ENCODE data around the gene ALDH1L1. TPM values are rescaled to one million over a fixed set of nuclear protein-coding genes. Genes with fewer than 3 reads are reported as not detected.
"Not testable (repeated sequence)": the region's sequence is repeated elsewhere in the genome, so short reads cannot be mapped to it uniquely, and the experiment has no call there.

Gene ALDH1L1
- total RNA-seq, 1 donor from 2014 or later = not detected

GRCh38 chr3:126085841-126086240, 94.5 kb downstream of the ALDH1L1 start:
- no peak for DNase-seq (ENCODE audit: low read depth)

- DNase-seq (ENCODE audit: low read depth) = no peak
These were observed 95.1 kb downstream of the ALDH1L1 start for GRCh38 chr3:126085276-126085675.

GRCh38 chr3:126084768-126085180, 95.6 kb downstream of the ALDH1L1 start:
- DNase-seq (ENCODE audit: low read depth) = no peak

- peak; percentile 86 for DNase-seq (ENCODE audit: low read depth)
These were observed 96.2 kb downstream of the ALDH1L1 start, which contains the start of gene SLC41A3 for GRCh38 chr3:126083913-126084767. Gene SLC41A3 (minus strand): TSS chr3:126084124. CDS start chr3:126068219, 15,905 bp downstream.

GRCh38 chr3:126083511-126083912, 96.9 kb downstream of the ALDH1L1 start:
- peak; percentile 68 for DNase-seq (ENCODE audit: low read depth)

- no peak for DNase-seq (ENCODE audit: low read depth)
These were observed 97.3 kb downstream of the ALDH1L1 start for GRCh38 chr3:126083138-126083445.

GRCh38 chr3:126082362-126083137, 97.8 kb downstream of the ALDH1L1 start:
- peak; percentile 11 for DNase-seq (ENCODE audit: low read depth)

GRCh38 chr3:126081618-126082361, 98.6 kb downstream of the ALDH1L1 start:
- DNase-seq (ENCODE audit: low read depth) = peak; percentile 99

- no peak for DNase-seq (ENCODE audit: low read depth)
These were observed 99.4 kb downstream of the ALDH1L1 start for GRCh38 chr3:126080970-126081369.

GRCh38 chr3:126078866-126079265, 101.5 kb downstream of the ALDH1L1 start:
- DNase-seq (ENCODE audit: low read depth) = peak; percentile 22

GRCh38 chr3:126077754-126078153, 102.6 kb downstream of the ALDH1L1 start:
- no peak for DNase-seq (ENCODE audit: low read depth)

- no peak for DNase-seq (ENCODE audit: low read depth)
These were observed 104.2 kb downstream of the ALDH1L1 start for GRCh38 chr3:126076140-126076539.

- no peak for DNase-seq (ENCODE audit: low read depth)
These were observed 110.2 kb downstream of the ALDH1L1 start for GRCh38 chr3:126070146-126070545.

- no peak for DNase-seq (ENCODE audit: low read depth)
These were observed 112.4 kb downstream of the ALDH1L1 start for GRCh38 chr3:126067959-126068358.

- DNase-seq (ENCODE audit: low read depth) = not testable (repeated sequence)
These were observed 113.7 kb downstream of the ALDH1L1 start for GRCh38 chr3:126066676-126067075.

GRCh38 chr3:126065876-126066275, 114.5 kb downstream of the ALDH1L1 start:
- no peak for DNase-seq (ENCODE audit: low read depth)

- no peak for DNase-seq (ENCODE audit: low read depth)
These were observed 115.6 kb downstream of the ALDH1L1 start for GRCh38 chr3:126064627-126065258.

GRCh38 chr3:126063358-126063965, 116.9 kb downstream of the ALDH1L1 start:
- DNase-seq (ENCODE audit: low read depth) = no peak

- DNase-seq (ENCODE audit: low read depth) = no peak
These were observed 118.9 kb downstream of the ALDH1L1 start for GRCh38 chr3:126061301-126062032.

- DNase-seq (ENCODE audit: low read depth) = peak; percentile 83
These were observed 119.7 kb downstream of the ALDH1L1 start for GRCh38 chr3:126060613-126061145.

All from myocyte (in vitro differentiated cells).